ENCODE data around the gene GLMN. TPM values are rescaled to one million over a fixed set of nuclear protein-coding genes. Genes with fewer than 3 reads are reported as not detected.
"Not testable (repeated sequence)": the region's sequence is repeated elsewhere in the genome, so short reads cannot be mapped to it uniquely, and the experiment has no call there.

The GLMN gene
- total and polyA plus RNA-seq, 9 donors: 4.7 to 14.6 (median 9.7) TPM

DNA sequence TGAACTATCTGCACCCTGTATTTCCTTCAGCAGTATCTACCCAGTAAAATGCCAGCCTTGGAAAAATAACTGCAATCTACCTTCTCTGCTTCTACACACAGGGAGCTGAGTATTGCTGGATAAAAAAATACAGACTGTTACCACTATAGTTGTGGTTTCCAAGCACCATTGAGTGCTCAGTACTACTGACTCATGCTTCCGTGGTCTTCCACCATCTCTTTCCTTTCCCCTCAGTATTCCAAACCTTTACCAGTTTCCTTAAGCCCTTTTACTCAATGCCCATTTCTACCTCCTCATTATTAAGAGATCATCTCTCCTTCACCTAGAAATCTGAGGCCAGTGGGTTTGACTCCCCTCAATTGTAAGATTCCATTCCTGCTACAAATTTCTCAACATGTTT is 23.8 kb downstream of the GLMN start:
- H3K4me1 ChIP-seq (ENCODE audit: insufficient read depth): no peaks in the 10 kb centered on the region
- WGBS, 3 donors: 96 to 100% (median 97%) methylated on average over 1 of the region's 1 CpG

GRCh38 chr1:92273039-92273438 is 25.7 kb downstream of the GLMN start:
- no peak for DNase-seq
- no peaks in the 10 kb centered on the region for H3K27me3 ChIP-seq
- no peaks in the 10 kb centered on the region for H3K4me1 ChIP-seq (ENCODE audit: insufficient read depth)
- no peaks in the 10 kb centered on the region for H3K36me3 ChIP-seq
- H3K9me3 ChIP-seq: no peaks in the 10 kb centered on the region
- no peak overlapping the region for H3K27ac ChIP-seq
- H3K4me3 ChIP-seq: no peak overlapping the region
- TF ChIP-seq CTCF (IDR thresholded peaks at IDR 0.05): no peak
- no peak for TF ChIP-seq EP300 (IDR thresholded peaks at IDR 0.05)
- TF ChIP-seq POLR2A (IDR thresholded peaks at IDR 0.05): no peak
- intact Hi-C loops (cut with DNase I): no loop called here
- 86 to 94% (median 93%) methylated on average over 1 of the region's 1 CpG for WGBS, 3 donors

More for the DNA sequence above, 23.8 kb downstream of the GLMN start:
- TF ChIP-seq POLR2A (IDR thresholded peaks at IDR 0.05) (no peak), CTCF (IDR thresholded peaks at IDR 0.05) (no peak), EP300 (IDR thresholded peaks at IDR 0.05) (no peak)
- no peaks in the 10 kb centered on the region for H3K27me3 ChIP-seq
- H3K36me3 ChIP-seq: no peaks in the 10 kb centered on the region
- no peaks in the 10 kb centered on the region for H3K9me3 ChIP-seq
- intact Hi-C loops (cut with DNase I): no loop called here
- DNase-seq: no peak
- no peak overlapping the region for H3K4me3 ChIP-seq
- no peak overlapping the region for H3K27ac ChIP-seq

- Histone ChIP-seq H3K27ac (no peak overlapping the region), H3K36me3 (no peaks in the 10 kb centered on the region), H3K9me3 (no peaks in the 10 kb centered on the region), H3K4me3 (no peak overlapping the region), H3K27me3 (no peaks in the 10 kb centered on the region), H3K4me1 (ENCODE audit: insufficient read depth) (no peaks in the 10 kb centered on the region)
- intact Hi-C loops (cut with DNase I): no loop called here
- WGBS, 3 donors: 68 to 73% (median 70%) methylated on average over 3 of the region's 3 CpGs
- no peak for DNase-seq
- TF ChIP-seq EP300 (IDR thresholded peaks at IDR 0.05) (no peak), CTCF (IDR thresholded peaks at IDR 0.05) (no peak)
Observed at GRCh38 chr1:92262516-92262915, 36.3 kb downstream of the GLMN start.

DNA sequence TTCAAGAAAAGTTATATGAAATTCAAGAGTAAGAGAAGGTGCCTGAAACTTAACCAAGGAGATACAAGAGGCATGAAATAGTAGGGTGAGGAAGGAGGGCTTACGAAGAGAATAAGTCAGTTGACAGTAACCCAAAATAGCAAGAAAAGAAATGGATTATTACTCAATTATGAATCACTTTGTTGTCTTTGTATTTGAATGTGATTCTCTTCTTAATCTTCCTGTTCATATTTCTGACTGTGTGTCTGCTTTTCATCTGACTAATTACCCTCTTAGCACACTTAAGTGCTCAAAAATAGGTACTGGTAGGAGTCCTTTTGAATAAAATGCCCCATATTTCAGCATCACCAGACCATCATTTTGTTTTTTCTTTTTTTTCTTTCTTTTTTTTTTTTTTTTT is 39.4 kb downstream of the GLMN start:
- no peaks in the 10 kb centered on the region for H3K27me3 ChIP-seq
- 86 to 98% (median 97%) methylated on average over 1 of the region's 1 CpG for WGBS, 3 donors
- no peaks in the 10 kb centered on the region for H3K9me3 ChIP-seq
- H3K4me1 ChIP-seq (ENCODE audit: insufficient read depth): no peaks in the 10 kb centered on the region
- DNase-seq: no peak
- H3K36me3 ChIP-seq: no peaks in the 10 kb centered on the region
- intact Hi-C loops (cut with DNase I): no loop called here
- H3K4me3 ChIP-seq: no peak overlapping the region
- no peak for TF ChIP-seq CTCF (IDR thresholded peaks at IDR 0.05)
- no peak for TF ChIP-seq POLR2A (IDR thresholded peaks at IDR 0.05)
- TF ChIP-seq EP300 (IDR thresholded peaks at IDR 0.05): no peak
- no peak overlapping the region for H3K27ac ChIP-seq

GRCh38 chr1:92254714-92255113 is 44.1 kb downstream of the GLMN start:
- H3K9me3 ChIP-seq, H3K36me3 ChIP-seq: not testable (repeated sequence)
- 63 to 80% (median 78%) methylated on average over 3 of the region's 3 CpGs for WGBS, 3 donors

More at GRCh38 chr1:92254714-92255113, 44.1 kb downstream of the GLMN start:
- H3K4me1 ChIP-seq (ENCODE audit: insufficient read depth); intact Hi-C loops (cut with DNase I); H3K27ac ChIP-seq; H3K4me3 ChIP-seq; DNase-seq; H3K27me3 ChIP-seq: not testable (repeated sequence)

Measured in ovary (tissue), 9 donors.